ENCODE results near the gene CDKAL1. TPM values are rescaled to one million over a fixed set of nuclear protein-coding genes. Genes with fewer than 3 reads are reported as not detected.

The CDKAL1 gene
- total and polyA plus RNA-seq, 2 of the 13 experiments (the other 11 are each of a cell fraction or from before 2014, with no cell fraction given) = 9.5 to 27.7 TPM

- TF ChIP-seq PAXIP1 (CRISPR knock-in tag; conservative IDR thresholded peaks at IDR 0.05) (0 out of 2 replicates have a peak, but pooled peaks have one; percentile 22), SOX5 (CRISPR knock-in tag; IDR thresholded peaks at IDR 0.05; ENCODE audit: borderline replicate concordance) (no peak), TFE3 (CRISPR knock-in tag; IDR thresholded peaks at IDR 0.05) (no peak), ZNF781 (CRISPR knock-in tag; IDR thresholded peaks at IDR 0.05; ENCODE audit: borderline replicate concordance, not compliant biosample characterization) (no peak), HMGXB3 (CRISPR knock-in tag; IDR thresholded peaks at IDR 0.05; ENCODE audit: borderline replicate concordance) (no peak), MIXL1 (CRISPR knock-in tag; IDR thresholded peaks at IDR 0.05) (0 out of 2 replicates have a peak, but pooled peaks have one; percentile 6), MAX (IDR thresholded peaks at IDR 0.05) (peak; percentile 22; the same call in 1 of the 2 replicates), ZNF512 (CRISPR knock-in tag; IDR thresholded peaks at IDR 0.05) (no peak), ARID3A (IDR thresholded peaks at IDR 0.05; ENCODE audit: low read depth, low read length) (no peak)
These were observed 490.4 kb downstream of the CDKAL1 start (continued) for GRCh38 chr6:21024616-21025015.
